Measurements from ENCODE around the gene INPP4B.
"Not testable (repeated sequence)": the region's sequence is repeated elsewhere in the genome, so short reads cannot be mapped to it uniquely, and the experiment has no call there.

The INPP4B gene

DNA sequence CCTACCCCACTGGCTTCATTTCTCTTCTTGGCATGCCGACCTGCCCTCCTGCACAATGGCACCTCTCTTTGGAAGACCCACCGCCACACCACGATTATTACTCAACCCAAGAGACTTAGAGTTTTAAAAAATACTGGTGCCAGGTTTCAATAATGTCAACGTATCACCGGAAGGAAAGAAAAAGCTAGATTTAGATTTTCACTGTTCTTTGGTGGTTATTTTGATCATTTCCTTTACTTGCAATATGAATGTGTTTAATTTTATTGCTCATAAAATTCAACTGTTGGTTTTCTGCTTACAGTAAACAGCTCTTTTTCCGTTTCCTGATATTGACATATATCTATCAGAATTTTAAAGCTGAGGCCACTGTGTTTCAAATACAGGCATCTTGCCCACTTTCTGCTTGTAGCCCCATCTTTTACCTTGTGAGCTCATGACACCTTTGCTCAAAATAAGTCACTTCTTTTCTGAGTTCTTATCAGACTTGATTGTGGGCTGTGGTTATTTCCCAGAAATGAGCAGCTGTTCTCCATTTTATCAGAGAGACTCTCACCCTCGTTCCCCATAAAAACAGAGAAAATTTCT is 439.1 kb downstream of the INPP4B start:
- H3K27ac Mint-ChIP-seq: no peak overlapping the region
- H3K27me3 Mint-ChIP-seq: no peaks in the 10 kb centered on the region
- H3K4me1 Mint-ChIP-seq: peaks cover 6% of the 10 kb centered on the region
- no peaks in the 10 kb centered on the region for H3K36me3 Mint-ChIP-seq
- DNase-seq (ENCODE audit: low spot score in 2 of 2): no peak
- no peak for ATAC-seq (ENCODE audit: low read depth)
- H3K4me3 Mint-ChIP-seq: no peak overlapping the region
- no peaks in the 10 kb centered on the region for H3K9me3 Mint-ChIP-seq

DNA sequence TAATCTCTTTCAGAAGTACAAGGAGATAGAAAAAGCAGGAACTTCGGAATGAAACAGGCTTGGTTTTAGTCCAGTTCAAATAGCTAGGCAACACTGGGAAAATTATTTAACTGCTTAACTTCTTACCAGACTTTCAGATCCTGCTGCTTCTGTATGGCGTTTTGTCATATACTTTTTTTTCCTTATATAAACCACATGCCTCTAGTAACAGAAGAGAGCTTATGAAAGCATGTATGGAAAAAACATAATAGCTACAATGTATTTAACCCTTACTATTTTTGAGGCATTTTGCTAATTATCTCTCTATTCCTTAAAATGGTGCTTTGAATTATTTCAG is 439.6 kb downstream of the INPP4B start:
- ATAC-seq (ENCODE audit: low read depth): no peak
- H3K4me3 Mint-ChIP-seq: no peak overlapping the region

DNA sequence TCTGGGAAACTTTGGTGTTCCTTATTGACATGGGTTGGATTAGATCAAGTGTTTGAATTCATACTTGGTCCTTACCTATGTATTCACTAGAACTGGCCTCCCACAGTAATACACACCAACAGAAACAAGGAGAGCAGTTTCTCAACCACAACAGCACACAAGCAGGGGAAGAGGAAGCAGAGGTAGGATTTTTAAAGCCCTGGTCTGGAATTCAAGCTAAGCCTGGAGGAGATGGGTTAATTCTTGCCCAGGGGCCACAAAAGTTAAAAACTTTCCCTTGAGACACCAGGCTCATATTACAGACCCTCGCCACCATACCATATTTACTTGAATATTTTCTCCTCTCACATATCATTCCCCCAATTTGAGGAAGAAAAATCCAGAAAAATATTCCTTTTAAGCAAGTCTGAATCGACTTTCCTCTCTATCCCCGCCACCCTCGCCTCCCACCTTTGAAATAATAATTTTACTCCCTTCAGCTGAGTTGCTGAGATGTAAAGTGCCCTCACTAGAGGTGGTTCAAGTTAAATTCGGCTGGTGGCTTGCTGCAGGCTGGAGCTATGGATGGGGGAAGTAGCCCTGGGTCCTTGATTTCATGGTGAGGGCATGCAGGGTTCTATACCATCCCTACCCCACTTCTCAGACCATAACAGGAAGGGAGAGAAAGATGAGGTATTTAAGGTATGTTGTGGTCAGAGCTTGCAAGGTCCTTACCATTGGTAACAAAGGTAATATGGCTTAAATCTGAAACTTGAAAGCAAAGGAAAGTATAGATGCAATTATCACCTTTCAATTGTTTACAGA is 440.2 kb downstream of the INPP4B start:
- peaks cover 6% of the 10 kb centered on the region for H3K4me1 Mint-ChIP-seq
- no peaks in the 10 kb centered on the region for H3K9me3 Mint-ChIP-seq
- H3K4me3 Mint-ChIP-seq: no peak overlapping the region
- H3K27ac Mint-ChIP-seq: no peak overlapping the region
- no peaks in the 10 kb centered on the region for H3K27me3 Mint-ChIP-seq
- ATAC-seq (ENCODE audit: low read depth) (no peak), DNase-seq (ENCODE audit: low spot score in 2 of 2) (no peak)
- no peaks in the 10 kb centered on the region for H3K36me3 Mint-ChIP-seq

More for the DNA sequence above, 439.6 kb downstream of the INPP4B start:
- Mint-ChIP-seq H3K4me1 (peaks cover 6% of the 10 kb centered on the region), H3K9me3 (no peaks in the 10 kb centered on the region), H3K27me3 (no peaks in the 10 kb centered on the region), H3K27ac (no peak overlapping the region), H3K36me3 (no peaks in the 10 kb centered on the region)
- DNase-seq (ENCODE audit: low spot score in 2 of 2): no peak

DNA sequence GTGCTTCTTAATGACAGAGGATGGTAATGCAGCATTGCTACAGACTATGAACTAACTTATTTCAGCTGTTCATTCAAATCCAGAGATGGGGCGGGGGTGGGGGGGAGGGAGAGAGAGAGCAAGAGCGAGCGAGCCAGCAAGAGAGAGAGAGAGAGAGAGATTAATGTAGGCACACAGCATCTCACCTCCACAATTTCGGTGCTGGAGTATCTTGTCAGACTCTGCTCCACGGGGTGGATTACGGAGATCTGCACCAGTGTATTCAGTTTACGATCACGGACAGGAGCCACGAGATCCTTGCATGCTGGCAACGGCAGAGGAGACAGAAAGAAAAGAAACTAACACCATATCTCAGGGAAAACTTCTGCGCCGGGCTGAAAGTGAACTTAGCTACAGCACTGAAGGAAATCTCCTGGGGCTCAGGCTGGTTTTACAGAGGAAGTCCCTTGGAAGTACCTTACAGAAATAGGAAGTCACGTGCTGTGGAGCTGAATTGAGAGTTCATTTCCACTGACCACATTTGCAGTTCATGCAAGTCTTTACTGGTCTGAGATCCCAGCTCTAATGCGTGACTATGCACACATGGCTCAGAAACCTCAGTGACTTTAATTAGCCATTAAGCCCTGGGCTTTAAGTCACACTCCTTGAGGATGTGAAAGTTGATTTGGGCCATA is 440.9 kb downstream of the INPP4B start:
- Mint-ChIP-seq H3K4me1 (peaks cover 6% of the 10 kb centered on the region), H3K27ac (no peak overlapping the region), H3K9me3 (no peaks in the 10 kb centered on the region), H3K4me3 (peak overlapping the region; percentile 70), H3K27me3 (no peaks in the 10 kb centered on the region), H3K36me3 (no peaks in the 10 kb centered on the region)
- ATAC-seq (ENCODE audit: low read depth) (no peak), DNase-seq (ENCODE audit: low spot score in 2 of 2) (no peak)

DNA sequence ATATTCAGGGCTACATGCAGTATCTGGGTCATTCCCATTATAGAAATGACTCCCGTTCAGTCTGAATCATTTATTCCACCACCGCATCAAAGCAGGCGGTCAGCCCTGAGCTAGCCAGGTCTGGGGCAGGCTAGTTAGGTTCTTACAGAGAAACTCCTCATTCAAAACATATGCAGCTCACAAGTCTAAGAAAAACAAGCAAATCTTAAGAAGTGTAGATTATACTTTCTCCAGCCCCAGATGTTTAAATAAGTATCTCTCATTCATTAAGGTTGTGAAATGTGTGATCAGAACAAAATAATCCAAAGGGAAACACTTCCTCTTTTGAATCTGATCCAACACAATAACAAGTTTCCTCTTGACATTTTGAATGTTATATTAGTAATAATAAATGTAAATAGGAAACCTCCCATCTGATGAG is 441.9 kb downstream of the INPP4B start:
- H3K27me3 Mint-ChIP-seq: no peaks in the 10 kb centered on the region
- no peaks in the 10 kb centered on the region for H3K36me3 Mint-ChIP-seq
- DNase-seq (ENCODE audit: low spot score in 2 of 2) (no peak), ATAC-seq (ENCODE audit: low read depth) (no peak)
- H3K4me3 Mint-ChIP-seq: no peak overlapping the region
- no peaks in the 10 kb centered on the region for H3K9me3 Mint-ChIP-seq
- H3K27ac Mint-ChIP-seq: no peak overlapping the region
- H3K4me1 Mint-ChIP-seq: peaks cover 6% of the 10 kb centered on the region

DNA sequence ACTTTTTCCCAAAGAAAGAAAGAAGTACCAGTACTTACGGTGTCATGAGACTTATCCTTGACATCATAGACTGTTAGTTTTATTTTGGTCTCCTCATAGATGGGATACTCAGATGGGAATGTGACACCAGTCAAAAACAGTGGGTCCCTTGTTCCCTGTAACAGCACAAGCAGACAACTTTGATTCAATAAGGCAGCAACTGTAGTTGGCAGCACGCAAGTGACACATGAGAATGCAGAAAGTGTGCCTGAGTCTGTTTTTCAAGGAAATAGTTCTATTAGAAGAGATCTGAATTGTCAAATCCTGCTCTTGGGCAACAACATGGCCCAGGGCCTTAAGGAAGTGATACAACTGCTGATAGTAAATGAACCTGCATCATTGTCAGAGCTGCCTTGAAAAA is 443.2 kb downstream of the INPP4B start:
- Mint-ChIP-seq H3K9me3 (no peaks in the 10 kb centered on the region), H3K27ac (no peak overlapping the region), H3K27me3 (no peaks in the 10 kb centered on the region), H3K4me3 (no peak overlapping the region), H3K4me1 (peaks cover 6% of the 10 kb centered on the region), H3K36me3 (no peaks in the 10 kb centered on the region)
- ATAC-seq (ENCODE audit: low read depth) (no peak), DNase-seq (ENCODE audit: low spot score in 2 of 2) (no peak)

DNA sequence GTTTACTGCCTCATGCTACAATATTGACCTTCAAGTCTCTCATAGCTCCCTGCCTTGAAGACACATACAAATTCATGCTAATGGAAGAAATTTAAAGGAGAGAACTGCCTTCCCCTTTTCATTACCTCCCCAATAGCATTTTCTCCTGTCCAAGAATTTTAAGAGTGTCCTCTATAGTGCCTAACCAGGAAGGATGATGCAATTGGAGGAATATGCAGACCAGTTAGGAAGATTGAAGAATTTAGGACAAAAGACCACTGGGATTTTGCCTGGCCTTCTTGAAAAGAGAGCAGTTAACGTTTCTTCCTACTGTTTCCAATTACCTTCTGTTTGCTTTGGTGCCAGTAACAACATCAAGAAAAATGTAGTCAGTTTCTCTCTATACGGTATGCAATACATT is 443.9 kb downstream of the INPP4B start:
- H3K27ac Mint-ChIP-seq: no peak overlapping the region
- no peak for DNase-seq (ENCODE audit: low spot score in 2 of 2)
- H3K4me1 Mint-ChIP-seq: peaks cover 6% of the 10 kb centered on the region

DNA sequence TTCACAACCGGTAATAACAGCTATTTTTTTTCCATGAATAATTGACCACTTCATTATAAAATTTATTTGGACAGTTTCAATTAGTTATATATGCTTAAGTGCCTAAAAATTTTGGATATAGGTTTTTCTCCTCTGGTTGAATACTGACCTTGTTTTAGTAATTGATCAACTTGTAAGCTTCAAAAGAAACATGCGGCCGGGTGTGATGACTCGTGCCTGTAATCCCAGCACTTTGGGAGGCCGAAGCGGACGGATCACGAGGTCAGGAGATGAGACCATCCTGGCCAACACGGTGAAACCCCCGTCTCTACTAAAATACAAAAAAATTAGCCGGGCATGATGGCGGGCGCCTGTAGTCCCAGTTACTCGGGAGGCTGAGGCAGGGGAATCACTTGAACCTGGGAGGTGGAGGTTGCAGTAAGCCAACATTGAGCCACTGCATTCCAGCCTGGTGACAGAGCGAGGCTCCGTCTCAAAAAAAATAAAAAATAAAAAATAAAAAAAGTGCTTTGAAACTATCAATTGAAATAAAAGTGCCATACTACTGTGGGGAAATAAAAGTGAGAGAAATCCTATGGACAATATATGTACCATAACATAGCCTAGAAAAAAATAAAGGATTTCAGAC is 448.6 kb downstream of the INPP4B start:
- H3K27me3 Mint-ChIP-seq; H3K27ac Mint-ChIP-seq; H3K36me3 Mint-ChIP-seq; DNase-seq (ENCODE audit: low spot score in 2 of 2); H3K9me3 Mint-ChIP-seq; H3K4me3 Mint-ChIP-seq; ATAC-seq (ENCODE audit: low read depth); H3K4me1 Mint-ChIP-seq: not testable (repeated sequence)

More for the DNA sequence above, 443.9 kb downstream of the INPP4B start:
- no peaks in the 10 kb centered on the region for H3K9me3 Mint-ChIP-seq
- H3K36me3 Mint-ChIP-seq: no peaks in the 10 kb centered on the region
- ATAC-seq (ENCODE audit: low read depth): no peak
- no peaks in the 10 kb centered on the region for H3K27me3 Mint-ChIP-seq
- no peak overlapping the region for H3K4me3 Mint-ChIP-seq

DNA sequence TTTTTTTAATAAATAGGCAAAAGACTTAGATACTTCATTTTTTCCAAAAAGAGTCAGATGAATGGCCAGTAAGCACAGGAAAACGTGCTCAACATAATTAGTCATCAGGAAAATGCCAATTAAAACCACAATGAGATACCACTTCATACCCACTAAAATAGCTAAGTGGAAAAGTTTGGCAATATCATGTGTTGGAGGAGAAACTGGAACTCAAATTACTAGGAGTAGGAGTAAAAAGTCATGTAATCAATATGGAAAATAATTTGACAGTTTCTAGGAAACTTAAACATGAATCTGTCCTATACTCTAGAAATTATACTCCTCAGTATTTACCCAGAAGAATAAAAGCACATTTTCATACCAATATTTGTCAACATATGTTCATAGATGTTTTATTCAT is 449.8 kb downstream of the INPP4B start:
- Mint-ChIP-seq H3K9me3 (no peaks in the 10 kb centered on the region), H3K36me3 (no peaks in the 10 kb centered on the region), H3K4me3 (no peak overlapping the region), H3K27ac (no peak overlapping the region), H3K27me3 (no peaks in the 10 kb centered on the region), H3K4me1 (no peaks in the 10 kb centered on the region)
- DNase-seq (ENCODE audit: low spot score in 2 of 2): no peak
- ATAC-seq (ENCODE audit: low read depth): no peak

DNA sequence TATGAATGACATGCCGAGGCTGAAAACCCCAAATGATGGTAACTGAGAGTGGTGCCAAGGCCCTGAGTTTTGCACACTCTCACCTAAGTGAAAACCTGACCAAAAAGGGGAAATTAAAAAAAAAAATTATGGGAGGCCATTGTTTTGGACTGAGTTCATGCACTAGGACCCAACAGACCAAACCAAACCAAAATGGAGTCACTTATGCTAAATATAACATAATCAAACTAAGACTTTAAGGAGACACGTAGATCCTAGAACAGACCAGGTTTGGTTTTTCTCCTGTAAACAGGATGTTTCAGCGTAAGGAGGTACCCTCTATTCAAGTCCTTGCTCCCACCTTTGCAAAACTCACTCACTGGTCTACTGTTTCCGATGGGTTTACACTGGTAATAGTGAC is 453.0 kb downstream of the INPP4B start:
- no peaks in the 10 kb centered on the region for H3K4me1 Mint-ChIP-seq
- H3K9me3 Mint-ChIP-seq: no peaks in the 10 kb centered on the region
- H3K27me3 Mint-ChIP-seq: no peaks in the 10 kb centered on the region
- no peaks in the 10 kb centered on the region for H3K36me3 Mint-ChIP-seq
- H3K27ac Mint-ChIP-seq: no peak overlapping the region
- no peak for DNase-seq (ENCODE audit: low spot score in 2 of 2)
- ATAC-seq (ENCODE audit: low read depth): no peak
- no peak overlapping the region for H3K4me3 Mint-ChIP-seq

DNA sequence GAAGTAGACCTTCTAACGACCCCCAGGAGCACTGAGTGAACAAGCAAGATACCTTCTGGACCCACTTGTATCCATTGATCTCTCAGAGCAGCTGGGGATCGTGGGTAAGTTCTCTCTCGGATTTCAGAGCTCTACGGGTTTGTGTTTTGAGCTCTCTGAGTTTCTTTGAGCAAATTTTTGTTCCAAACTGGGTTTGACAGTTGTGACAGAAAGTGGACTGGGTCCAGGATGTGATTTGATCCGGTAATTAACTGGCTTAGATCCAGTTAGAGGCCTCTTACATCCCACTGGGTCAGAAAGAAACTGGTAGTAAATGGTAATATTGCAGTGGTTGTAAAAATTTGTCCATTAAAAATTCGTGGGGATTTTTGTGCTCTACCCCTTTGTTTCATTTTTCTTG is 459.2 kb downstream of the INPP4B start:
- DNase-seq (ENCODE audit: low spot score in 2 of 2) (no peak), ATAC-seq (ENCODE audit: low read depth) (no peak)
- Mint-ChIP-seq H3K4me3 (no peak overlapping the region), H3K27ac (no peak overlapping the region), H3K27me3 (no peaks in the 10 kb centered on the region), H3K4me1 (no peaks in the 10 kb centered on the region), H3K9me3 (peaks cover 1% of the 10 kb centered on the region), H3K36me3 (no peaks in the 10 kb centered on the region)

DNA sequence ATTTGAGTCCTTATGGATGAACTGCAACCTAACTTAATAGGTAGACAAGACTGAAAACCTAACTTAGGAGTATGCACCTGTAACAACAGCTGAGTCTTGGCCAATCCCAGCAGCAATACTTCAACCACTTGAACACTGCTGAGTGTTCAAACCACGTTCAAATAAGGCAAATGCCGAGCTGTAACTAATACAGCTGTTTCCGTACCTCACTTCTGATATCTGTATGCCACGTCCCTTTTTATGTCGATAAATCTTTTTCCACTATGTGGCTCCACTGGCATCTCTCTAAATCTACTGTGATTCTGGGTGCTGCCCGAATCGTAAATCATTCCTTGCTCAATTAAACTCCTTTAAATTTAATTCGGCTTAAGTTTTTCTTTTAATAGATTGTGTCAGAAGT is 459.7 kb downstream of the INPP4B start:
- DNase-seq (ENCODE audit: low spot score in 2 of 2): no peak
- Mint-ChIP-seq H3K36me3 (no peaks in the 10 kb centered on the region), H3K27me3 (no peaks in the 10 kb centered on the region), H3K4me1 (no peaks in the 10 kb centered on the region), H3K27ac (no peak overlapping the region), H3K9me3 (peaks cover 1% of the 10 kb centered on the region), H3K4me3 (no peak overlapping the region)
- no peak for ATAC-seq (ENCODE audit: low read depth)

DNA sequence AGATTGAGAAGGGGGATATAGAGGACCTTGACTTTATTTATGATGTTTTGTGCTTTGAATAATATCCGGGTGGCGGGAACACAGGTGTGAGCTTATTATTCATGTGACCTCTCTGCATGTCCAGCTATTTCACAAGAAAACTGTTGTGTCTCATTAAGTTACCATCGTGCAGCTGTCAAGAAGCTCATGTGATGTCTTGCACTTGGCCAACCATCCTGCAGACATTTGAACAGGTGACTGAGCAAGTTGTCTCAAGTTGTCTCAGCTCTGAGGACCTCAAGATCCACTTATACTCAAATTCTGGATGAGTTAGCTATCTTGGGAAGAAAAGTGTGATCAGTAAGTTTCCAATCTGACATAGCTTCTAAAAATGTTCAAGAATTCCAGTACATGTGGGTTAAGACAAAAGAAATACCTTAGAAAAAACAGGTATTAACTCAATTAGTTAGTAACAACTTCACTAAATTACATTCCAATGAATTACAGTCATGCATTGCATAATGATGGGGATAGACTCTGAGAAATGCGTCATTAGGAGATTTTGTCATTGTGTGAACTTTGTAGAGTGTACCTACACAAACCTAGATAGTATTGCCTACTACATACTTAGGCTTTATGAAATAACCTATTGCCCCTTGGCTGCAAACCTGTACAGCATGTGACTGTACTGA is 462.2 kb downstream of the INPP4B start:
- H3K27ac Mint-ChIP-seq: no peak overlapping the region
- peaks cover 1% of the 10 kb centered on the region for H3K9me3 Mint-ChIP-seq
- H3K4me1 Mint-ChIP-seq: no peaks in the 10 kb centered on the region
- H3K4me3 Mint-ChIP-seq: no peak overlapping the region
- DNase-seq (ENCODE audit: low spot score in 2 of 2): no peak
- no peak for ATAC-seq (ENCODE audit: low read depth)
- H3K27me3 Mint-ChIP-seq: no peaks in the 10 kb centered on the region
- no peaks in the 10 kb centered on the region for H3K36me3 Mint-ChIP-seq

DNA sequence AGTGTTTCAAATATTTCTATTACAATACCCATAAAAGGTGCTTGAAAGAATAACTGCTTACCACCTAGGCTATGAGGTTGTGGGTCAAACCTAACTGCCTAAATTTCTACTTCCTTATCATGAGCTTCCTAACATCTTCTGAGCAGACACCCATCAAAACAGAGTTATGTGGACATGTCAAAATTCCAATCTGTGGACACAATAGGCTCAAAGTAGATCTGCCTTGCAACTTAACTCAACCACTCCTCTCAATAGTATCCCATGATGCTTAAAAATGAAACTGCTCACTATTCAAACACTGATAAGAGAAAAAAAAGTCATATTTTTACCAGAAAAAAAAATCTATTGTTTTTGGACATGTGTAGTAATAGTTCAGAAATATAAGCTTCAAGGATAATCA is 462.7 kb downstream of the INPP4B start:
- Mint-ChIP-seq H3K27ac (no peak overlapping the region), H3K4me1 (no peaks in the 10 kb centered on the region), H3K4me3 (no peak overlapping the region), H3K27me3 (no peaks in the 10 kb centered on the region), H3K36me3 (no peaks in the 10 kb centered on the region), H3K9me3 (peaks cover 1% of the 10 kb centered on the region)
- ATAC-seq (ENCODE audit: low read depth) (no peak), DNase-seq (ENCODE audit: low spot score in 2 of 2) (no peak)
